Activated T-helper 2 cell treated with anti-CD3 and anti-CD28 coated beads, Interferon-gamma antibody, Interleukin-2, Interleukin-4, amounts not matched to agents 10 μg/mL and 5 μg/mL and 100 μg/mL, durations not matched to agents 14 hours and 24 hours and 36 hours (primary cell): ENCODE data around the gene TCF4. TPM values are rescaled to one million over a fixed set of nuclear protein-coding genes. Genes with fewer than 3 reads are reported as not detected.

ENCODE experiments used
- DNase-seq: peaks from one replicate; pipeline ENCODE4 v3.0.0; 2021; ENCODE audit warnings: low spot score
- H3K27ac Mint-ChIP-seq: one replicate; pipeline ENCODE4 v1.8.0; 2021; ENCODE audit warnings: mixed read lengths
- H3K27me3 Mint-ChIP-seq: one replicate; pipeline ENCODE4 v1.8.0; 2021; ENCODE audit warnings: low read depth, mixed read lengths
- H3K36me3 Mint-ChIP-seq: one replicate; pipeline ENCODE4 v1.8.0; 2021; ENCODE audit warnings: low read depth, mixed read lengths
- H3K4me1 Mint-ChIP-seq: one replicate; pipeline ENCODE4 v1.8.0; 2021; ENCODE audit warnings: low read depth, mixed read lengths
- H3K4me3 Mint-ChIP-seq: one replicate; pipeline ENCODE4 v1.8.0; 2021; ENCODE audit warnings: low read depth, mild to moderate bottlenecking, moderate library complexity, mixed read lengths
- H3K9me3 Mint-ChIP-seq: one replicate; pipeline ENCODE4 v1.8.0; 2021; ENCODE audit warnings: mixed read lengths
- intact Hi-C: fragments of 100-400 bp; cut with micrococcal nuclease; formaldehyde crosslinking; loops from one replicate; pipeline ENCODE4 v1.15.1; 2023
- total RNA-seq: library from RNA; stranded (reverse); gene quantifications from 2 replicates; pipeline ENCODE4 v1.2.3, GENCODE V29; 2022

Gene TCF4
- total RNA-seq, 1 donor from 2014 or later: 5.5 TPM

DNA sequence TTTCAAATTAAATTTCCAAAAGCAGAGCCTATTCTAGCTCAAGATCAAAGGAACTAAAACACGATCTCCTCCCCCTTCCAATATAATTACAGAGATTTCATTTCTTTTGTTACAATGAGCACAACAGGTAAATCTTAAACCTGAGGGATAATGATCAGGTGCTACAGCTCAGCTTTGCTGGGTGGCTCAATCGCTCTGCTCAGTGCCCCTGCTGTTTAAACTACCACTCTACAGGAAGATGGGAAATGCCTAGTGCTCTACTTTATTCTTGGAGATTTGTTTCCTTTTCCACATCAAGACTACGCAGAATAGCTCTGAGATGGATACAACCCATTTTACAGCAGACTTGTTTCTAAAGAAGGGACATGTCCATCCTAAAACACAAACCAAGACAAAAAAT is 162.3 kb downstream of the TCF4 start:
- Mint-ChIP-seq H3K9me3 (no peaks in the 10 kb centered on the region), H3K4me1 (no peaks in the 10 kb centered on the region), H3K27me3 (peaks cover 6% of the 10 kb centered on the region), H3K27ac (no peak overlapping the region), H3K36me3 (no peaks in the 10 kb centered on the region), H3K4me3 (no peak overlapping the region)
- no peak for DNase-seq
- intact Hi-C loops: no loop called here

DNA sequence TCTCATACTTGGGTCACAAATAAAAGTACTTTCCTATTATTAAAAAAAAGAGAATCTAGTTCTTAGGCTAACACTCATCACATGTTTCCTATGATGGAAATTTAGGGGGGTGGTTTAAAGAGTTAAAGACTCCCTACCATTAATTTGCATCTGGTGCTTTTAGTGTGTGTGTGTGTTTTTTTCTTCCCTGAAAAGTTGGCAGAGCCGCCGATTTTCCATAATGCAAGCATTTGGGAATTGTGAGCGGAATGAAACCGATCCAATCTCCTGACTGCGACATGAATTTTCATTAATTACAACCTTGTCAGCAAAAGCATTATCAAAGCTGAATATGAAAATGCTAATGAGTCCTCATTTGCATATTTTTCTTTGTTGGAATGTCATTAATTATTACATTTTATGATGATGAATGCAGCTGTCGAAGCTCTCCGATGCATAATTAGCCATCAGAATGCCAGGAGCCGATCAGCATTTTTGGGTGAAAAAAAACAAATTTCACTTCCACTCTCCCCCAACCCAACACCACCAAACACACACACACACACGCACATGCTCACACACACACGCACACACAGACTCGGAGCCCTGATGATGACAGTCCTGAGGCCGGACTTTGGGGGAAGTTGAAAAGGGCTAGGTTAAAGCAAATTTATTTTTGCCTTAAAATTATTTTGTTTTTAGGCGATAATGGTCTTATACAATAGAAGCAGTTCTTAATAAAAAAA is 165.4 kb downstream of the TCF4 start:
- Mint-ChIP-seq H3K4me1 (peaks cover 2% of the 10 kb centered on the region), H3K9me3 (no peaks in the 10 kb centered on the region), H3K27ac (no peak overlapping the region), H3K36me3 (no peaks in the 10 kb centered on the region), H3K4me3 (no peak overlapping the region), H3K27me3 (peaks cover 8% of the 10 kb centered on the region)
- DNase-seq: no peak
- intact Hi-C loops: no loop called here

DNA sequence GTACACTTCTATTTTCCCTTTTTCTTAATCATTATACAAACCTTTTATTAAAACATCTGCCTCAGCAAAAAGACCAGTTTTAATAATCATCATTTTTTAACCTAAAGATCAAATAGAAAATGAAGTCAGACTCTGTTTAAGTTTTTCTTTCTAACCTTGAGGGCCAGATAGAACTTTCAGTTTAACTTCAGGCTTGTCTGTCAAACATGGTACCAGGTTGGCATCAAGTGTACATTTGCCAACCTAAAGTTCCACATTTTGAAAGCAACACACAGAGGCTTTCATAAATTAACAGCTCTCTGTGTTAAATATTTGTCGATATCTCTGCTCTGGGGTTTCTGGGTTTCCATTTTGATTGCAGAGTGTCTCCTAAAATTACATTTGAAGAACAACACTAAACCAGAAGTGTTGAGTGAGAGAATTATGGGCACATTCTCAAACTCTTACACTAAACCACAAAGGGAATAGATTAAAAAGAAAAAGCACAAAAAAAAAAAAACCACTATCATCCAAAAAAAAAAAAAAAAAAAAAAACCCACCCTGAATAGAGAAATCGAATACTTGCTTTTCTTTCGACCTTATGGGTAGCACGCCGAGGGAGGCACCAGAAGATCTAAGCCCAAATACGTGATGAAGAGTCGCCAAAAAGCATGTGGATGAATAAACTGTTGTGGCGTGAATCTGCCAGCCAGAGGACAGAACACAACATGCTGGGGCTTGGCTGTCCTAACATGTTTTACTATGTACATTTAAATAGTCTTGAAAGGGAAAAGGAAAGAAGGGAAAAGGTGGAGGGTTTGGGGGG is 166.2 kb downstream of the TCF4 start:
- intact Hi-C loops: no loop called here
- Mint-ChIP-seq H3K27ac (no peak overlapping the region), H3K4me1 (peaks cover 2% of the 10 kb centered on the region), H3K9me3 (no peaks in the 10 kb centered on the region), H3K4me3 (no peak overlapping the region), H3K27me3 (peaks cover 8% of the 10 kb centered on the region), H3K36me3 (no peaks in the 10 kb centered on the region)
- no peak for DNase-seq

DNA sequence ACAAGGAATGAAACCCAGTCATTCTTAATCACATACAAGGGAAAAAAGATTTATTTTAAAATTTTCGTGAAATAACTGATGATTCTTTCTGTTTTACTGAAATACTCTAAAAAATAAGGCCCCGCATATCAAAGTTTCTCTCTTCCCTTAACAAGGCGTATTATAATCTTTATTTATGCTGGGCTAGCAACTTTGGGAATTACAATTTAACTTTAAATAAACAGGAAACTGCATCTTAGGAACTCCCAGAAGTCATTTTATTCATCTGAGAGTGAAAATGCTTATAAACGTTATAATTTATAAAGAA is 166.7 kb downstream of the TCF4 start:
- no peak overlapping the region for H3K27ac Mint-ChIP-seq
- peaks cover 8% of the 10 kb centered on the region for H3K27me3 Mint-ChIP-seq
- H3K36me3 Mint-ChIP-seq: no peaks in the 10 kb centered on the region
- peaks cover 2% of the 10 kb centered on the region for H3K4me1 Mint-ChIP-seq
- no peak for DNase-seq
- H3K9me3 Mint-ChIP-seq: no peaks in the 10 kb centered on the region
- no peak overlapping the region for H3K4me3 Mint-ChIP-seq
- intact Hi-C loops: no loop called here

DNA sequence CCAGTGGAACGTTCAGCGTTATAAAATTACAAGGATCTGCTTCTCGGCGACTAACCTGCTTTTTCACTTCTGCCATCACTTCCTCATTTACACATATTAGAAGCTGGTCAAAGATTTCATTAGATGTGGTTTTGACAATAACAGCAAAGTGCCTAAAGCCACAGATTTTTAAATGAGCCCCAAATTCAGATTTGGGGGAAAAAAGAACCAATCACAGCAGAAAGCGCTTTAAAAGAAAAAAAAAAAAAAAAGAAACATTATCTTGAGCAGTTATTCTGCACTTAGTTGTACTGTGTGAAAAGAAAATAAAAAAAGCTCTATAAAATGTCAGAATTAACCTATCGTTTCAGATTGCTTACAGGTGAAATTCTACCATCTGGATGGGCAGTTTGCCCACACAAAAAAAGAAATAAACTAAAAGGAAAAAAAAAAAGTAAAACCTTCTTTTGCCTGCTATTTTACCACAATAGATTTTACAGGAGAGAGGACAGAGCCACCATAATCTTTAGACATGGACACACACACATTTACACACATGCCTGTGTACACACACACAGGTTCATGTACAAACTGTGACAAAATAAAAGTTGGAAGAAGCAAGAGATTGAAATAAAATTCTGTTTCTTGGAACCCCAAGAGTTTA is 167.2 kb downstream of the TCF4 start:
- peaks cover 7% of the 10 kb centered on the region for H3K27me3 Mint-ChIP-seq
- H3K27ac Mint-ChIP-seq: no peak overlapping the region
- H3K4me3 Mint-ChIP-seq: no peak overlapping the region
- no peak for DNase-seq
- H3K36me3 Mint-ChIP-seq: no peaks in the 10 kb centered on the region
- peaks cover 2% of the 10 kb centered on the region for H3K4me1 Mint-ChIP-seq
- no peaks in the 10 kb centered on the region for H3K9me3 Mint-ChIP-seq
- intact Hi-C loops: no loop called here

DNA sequence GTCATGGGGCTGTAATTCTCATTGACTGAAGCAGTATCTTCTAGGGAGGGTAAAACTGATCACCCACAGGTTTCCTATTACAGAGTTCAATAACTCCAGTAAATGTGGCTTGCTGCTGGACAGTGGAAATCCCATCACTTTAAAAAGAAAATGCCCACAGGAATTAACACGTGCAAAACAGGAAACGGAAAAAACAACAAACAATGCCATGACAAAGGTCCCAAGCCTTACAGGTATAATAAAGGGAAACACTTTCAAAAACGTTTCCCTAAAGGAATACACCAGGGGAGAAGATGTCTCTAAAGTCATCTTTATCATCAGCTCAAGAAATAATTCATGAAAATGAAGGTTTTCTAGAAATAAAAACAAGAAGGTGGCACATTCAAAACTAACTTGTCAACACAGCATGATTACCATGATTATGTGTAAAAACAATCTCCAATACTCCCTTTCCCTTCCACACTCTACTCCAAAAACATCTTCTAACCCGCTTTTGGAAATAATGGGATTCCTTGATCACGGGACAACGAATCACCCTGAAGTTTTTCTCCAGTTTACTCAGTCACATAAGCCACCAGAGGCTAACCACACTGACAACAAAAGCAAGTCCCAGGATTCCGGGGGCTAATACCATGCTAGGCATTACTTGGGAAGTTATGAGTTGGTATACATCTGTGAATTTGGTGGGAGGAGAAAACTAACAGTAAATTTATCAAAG is 167.9 kb downstream of the TCF4 start:
- Mint-ChIP-seq H3K36me3 (no peaks in the 10 kb centered on the region), H3K4me1 (peaks cover 4% of the 10 kb centered on the region), H3K4me3 (no peak overlapping the region), H3K9me3 (no peaks in the 10 kb centered on the region), H3K27me3 (peaks cover 5% of the 10 kb centered on the region), H3K27ac (no peak overlapping the region)
- no peak for DNase-seq
- intact Hi-C loops: loop anchor here (5.0 kb wide), 1 partner anchor 167 kb away; the partner anchor contains the start of gene TCF4

DNA sequence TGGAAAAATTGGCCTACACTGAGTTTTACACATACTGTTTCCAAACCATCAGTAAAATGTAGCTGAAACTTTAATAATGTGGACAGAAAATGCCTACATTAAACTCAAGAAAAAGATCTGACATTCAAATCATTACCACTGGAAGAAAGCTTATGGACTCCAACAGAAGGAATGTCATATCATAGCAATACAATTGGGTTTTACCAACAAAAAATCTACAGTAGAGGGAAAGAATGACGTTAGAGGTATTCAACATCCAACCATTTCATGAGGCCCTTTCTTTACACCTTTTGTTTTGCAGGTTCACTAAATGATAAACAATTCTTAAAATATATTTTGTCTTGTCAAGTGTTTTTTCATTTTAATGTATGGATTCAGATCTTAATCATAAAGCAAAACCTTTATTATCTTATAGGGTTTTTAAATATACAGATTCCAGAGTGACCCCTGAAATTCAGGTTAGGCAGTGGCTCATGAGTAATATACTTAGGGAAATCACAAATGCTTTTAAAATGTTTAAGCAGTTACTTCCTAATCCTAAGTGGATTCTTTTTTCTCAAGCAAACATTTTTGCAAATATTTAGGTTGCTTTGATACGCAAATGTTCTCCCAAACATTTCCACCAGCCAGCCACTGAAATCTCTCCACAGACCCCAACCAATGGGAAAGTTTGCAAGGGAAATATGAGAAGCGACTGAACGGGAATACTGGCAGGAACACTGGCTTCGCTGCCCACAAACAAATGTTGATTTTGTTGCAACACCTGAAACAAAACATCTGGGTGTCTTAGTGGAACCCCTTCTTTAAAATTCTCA is 168.7 kb downstream of the TCF4 start:
- no peak for DNase-seq
- Mint-ChIP-seq H3K4me3 (no peak overlapping the region), H3K27me3 (peaks cover 1% of the 10 kb centered on the region), H3K27ac (no peak overlapping the region), H3K36me3 (no peaks in the 10 kb centered on the region), H3K9me3 (no peaks in the 10 kb centered on the region), H3K4me1 (peaks cover 4% of the 10 kb centered on the region)
- intact Hi-C loops: loop anchor here (5.0 kb wide), 1 partner anchor 168 kb away; the partner anchor contains the start of gene TCF4

DNA sequence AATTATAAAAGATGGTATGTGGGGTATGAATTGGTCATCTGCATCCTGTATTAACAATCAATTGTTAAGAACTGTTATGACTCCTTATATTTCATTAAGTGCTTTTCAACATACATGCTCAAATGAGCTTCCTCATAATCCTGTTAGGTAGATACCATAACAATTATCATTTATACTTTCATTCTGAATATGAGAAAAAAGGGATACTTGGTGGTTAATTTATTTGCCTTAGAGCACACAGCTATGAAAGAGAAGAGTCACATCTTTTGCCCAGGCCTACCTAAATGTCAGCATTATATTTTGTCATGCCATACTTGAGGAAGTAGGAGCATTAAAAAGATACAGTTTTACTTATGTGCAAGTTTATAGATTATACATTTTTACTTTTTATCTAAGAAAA is 169.6 kb downstream of the TCF4 start:
- Mint-ChIP-seq H3K27me3 (peaks cover 1% of the 10 kb centered on the region), H3K36me3 (no peaks in the 10 kb centered on the region), H3K27ac (no peak overlapping the region), H3K4me1 (peaks cover 5% of the 10 kb centered on the region), H3K9me3 (no peaks in the 10 kb centered on the region), H3K4me3 (no peak overlapping the region)
- no peak for DNase-seq
- intact Hi-C loops: loop anchor here (5.0 kb wide), 1 partner anchor 169 kb away; the partner anchor contains the start of gene TCF4

DNA sequence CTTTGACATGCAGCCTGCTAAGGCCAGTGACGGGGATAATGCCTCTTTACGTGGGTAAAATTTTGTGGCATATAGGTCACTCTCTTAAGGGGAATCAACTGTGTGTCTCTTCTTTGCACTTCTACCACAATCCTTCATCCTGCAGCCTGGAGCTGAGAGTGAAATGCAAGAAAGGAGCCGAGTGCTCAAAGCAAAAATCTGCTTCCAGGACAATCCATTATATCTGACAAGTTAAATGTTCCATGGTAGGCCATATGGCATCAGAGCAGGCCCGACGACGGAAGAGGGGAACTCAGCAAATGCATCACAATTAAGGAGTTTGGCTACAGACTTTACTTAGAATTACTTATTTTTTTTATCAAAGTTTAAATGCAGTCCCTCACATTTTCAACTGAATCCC is 171.2 kb downstream of the TCF4 start:
- H3K4me3 Mint-ChIP-seq: no peak overlapping the region
- H3K36me3 Mint-ChIP-seq: no peaks in the 10 kb centered on the region
- H3K27me3 Mint-ChIP-seq: peaks cover 1% of the 10 kb centered on the region
- intact Hi-C loops: loop anchor here (5.0 kb wide), 1 partner anchor 171 kb away; the partner anchor contains the start of gene TCF4
- peaks cover 7% of the 10 kb centered on the region for H3K4me1 Mint-ChIP-seq
- no peaks in the 10 kb centered on the region for H3K9me3 Mint-ChIP-seq
- H3K27ac Mint-ChIP-seq: no peak overlapping the region
- DNase-seq: no peak

DNA sequence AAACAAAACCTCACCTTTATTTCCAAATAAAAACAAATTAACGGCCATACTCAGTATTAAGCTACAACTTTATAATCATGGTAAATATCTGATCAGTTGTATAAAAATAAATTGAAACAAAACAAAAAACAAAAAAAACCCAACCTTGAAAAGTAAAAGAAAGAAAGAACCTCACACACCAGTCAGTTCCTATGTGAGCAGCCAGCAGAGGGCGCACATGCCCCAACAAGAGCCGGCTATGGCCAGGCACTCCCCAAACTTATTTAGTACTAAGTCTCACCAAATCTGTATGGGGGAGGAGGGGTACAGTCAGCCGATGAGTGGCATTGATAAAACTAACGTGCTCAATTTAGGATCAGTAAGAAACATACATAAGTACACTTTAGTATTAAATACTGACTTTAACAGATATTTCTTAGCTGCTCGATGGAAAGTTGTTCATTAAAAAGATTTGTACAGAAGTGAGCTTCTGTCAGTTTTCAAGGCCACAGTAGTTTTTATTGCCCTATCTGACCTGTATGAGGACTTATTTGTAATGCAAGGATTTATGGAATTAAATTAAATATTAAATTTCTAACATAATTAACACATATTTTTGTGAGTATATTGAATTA is 172.6 kb downstream of the TCF4 start:
- Mint-ChIP-seq H3K9me3 (no peaks in the 10 kb centered on the region), H3K27ac (no peak overlapping the region), H3K36me3 (no peaks in the 10 kb centered on the region), H3K4me3 (no peak overlapping the region), H3K4me1 (peaks cover 7% of the 10 kb centered on the region), H3K27me3 (peaks cover 4% of the 10 kb centered on the region)
- DNase-seq: peak; percentile 53
- intact Hi-C loops: loop anchor here (1.0 to 5.0 kb wide), 4 partner anchors 73 to 1161 kb away; partner anchors contain the start of gene TCF4

DNA sequence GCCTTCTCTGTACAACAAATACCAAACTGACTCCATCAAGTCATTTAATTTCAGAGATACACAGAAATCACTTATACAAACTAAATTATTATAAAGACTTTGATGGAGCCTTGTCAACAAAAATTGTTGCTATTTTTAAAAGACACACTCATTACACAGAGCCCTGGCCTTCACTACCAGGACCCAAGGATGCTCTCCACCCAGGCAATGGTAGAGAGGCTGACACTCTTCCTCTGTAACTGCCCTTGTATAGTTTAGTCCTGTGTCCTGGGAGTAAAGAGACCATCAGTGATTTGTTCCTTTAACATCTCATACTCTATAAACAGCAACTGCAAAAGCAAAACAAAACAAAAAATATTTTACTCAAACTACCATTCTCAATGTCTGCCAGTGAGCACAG is 173.5 kb downstream of the TCF4 start:
- no peak overlapping the region for H3K4me3 Mint-ChIP-seq
- intact Hi-C loops: loop anchor here (2.0 kb wide), 2 partner anchors 72 to 108 kb away; no protein-coding TSS in a partner anchor
- H3K9me3 Mint-ChIP-seq: no peaks in the 10 kb centered on the region
- DNase-seq: no peak
- peaks cover 3% of the 10 kb centered on the region for H3K27me3 Mint-ChIP-seq
- H3K27ac Mint-ChIP-seq: no peak overlapping the region
- peaks cover 5% of the 10 kb centered on the region for H3K4me1 Mint-ChIP-seq
- no peaks in the 10 kb centered on the region for H3K36me3 Mint-ChIP-seq
